NCI-H1694 treated with DMSO at 0.1 percent for 48 hours (cell line): ENCODE results near the gene PDE10A.
"Not testable (repeated sequence)": the region's sequence is repeated elsewhere in the genome, so short reads cannot be mapped to it uniquely, and the experiment has no call there.

Source experiments
- DNase-seq: peaks from one replicate; lab custom pipeline; 2025; lab: John Stamatoyannopoulos, UW

The PDE10A gene

DNA sequence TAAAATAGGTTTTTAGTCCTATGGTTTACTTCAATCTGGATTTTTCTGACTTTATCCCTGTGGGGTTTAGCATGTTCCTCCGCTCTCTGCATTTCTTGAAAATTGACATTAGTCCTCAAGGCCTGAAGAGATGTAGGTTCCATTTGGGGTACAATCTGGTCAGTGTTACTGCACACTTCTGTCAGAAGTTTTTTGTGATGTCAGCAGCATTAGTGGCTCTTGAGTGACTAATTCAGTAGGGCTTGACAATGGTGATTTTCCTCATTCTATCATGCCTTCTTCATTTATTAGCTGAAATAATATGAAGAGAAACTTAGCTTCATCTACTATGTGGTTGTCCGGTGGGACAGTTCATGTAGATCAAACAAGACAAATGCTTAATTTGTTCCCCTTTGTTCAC, 114.6 kb downstream of the PDE10A start:
- DNase-seq, result no peak

DNA sequence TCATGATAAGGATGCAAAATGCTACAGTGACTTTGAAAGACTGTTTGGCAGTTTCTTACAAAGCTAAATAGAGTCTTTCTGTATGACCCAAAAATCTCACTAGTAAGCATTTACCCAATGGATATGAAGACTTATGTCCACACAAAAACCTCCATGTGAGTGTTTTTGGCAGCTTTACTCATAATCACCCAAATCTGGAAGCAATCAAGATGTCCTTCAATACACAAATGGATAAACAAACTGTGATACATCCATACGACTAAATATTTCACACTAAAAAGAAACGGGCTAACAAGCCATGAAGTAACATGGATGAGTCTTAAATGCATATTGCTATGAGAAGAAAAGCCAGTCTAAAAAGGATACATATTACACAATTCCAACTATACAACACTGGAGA, 117.2 kb downstream of the PDE10A start:
- no peak for DNase-seq

DNA sequence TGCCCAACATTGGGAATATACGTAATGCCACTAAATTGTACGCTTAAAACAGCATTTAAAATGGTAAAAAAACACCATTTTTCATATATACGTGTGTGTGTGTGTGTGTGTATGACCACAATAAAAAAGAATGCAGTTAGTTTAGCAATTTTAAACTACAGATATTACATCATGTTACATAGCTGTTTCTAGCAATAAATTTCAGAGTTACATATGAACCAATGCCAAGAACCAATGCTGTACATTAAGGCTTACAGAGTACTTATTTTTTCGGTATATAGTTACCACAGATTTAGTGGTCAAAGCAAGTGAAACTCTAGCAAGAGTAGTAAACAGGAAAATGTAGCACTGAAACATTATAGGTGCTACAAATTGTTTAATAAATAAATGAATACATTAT, 119.3 kb downstream of the PDE10A start:
- no peak for DNase-seq

DNA sequence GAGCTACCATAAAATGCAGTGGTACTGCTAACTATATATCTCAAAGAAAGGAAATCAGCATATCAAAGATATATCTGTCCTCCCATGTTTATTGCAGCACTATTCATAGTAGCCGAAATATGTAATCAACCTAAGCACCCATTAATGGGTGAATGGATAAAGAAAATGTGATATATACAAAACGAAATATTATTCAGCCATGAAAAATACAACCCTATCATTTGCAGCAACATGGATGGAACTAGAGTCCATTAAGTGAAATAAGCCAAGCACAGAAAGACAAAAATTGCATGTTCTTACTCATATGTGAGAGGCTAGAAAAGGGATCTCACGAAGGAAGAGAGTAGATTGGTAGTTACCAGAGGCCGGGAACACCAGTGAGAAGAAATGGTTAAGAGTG, 126.1 kb downstream of the PDE10A start:
- DNase-seq, result no peak

DNA sequence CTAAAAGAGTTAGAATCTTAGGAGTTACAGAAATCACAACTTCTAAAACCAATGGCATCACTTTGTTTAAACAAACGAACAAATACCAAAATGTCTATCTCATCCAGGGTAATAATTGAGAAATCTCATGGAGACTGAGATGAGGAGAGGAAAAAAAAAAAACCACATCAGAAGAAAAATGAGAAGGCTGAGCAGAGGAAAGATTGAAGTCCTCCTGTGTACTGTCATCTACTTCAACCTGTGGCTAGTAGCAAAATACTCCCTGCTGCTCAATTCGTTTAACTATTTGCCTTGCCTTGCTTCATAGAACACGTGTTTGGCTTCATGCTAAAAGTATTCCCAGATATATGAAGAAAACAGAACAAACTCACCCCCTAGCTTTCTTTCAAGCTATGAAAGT, 143.7 kb downstream of the PDE10A start:
- DNase-seq, result no peak

DNA sequence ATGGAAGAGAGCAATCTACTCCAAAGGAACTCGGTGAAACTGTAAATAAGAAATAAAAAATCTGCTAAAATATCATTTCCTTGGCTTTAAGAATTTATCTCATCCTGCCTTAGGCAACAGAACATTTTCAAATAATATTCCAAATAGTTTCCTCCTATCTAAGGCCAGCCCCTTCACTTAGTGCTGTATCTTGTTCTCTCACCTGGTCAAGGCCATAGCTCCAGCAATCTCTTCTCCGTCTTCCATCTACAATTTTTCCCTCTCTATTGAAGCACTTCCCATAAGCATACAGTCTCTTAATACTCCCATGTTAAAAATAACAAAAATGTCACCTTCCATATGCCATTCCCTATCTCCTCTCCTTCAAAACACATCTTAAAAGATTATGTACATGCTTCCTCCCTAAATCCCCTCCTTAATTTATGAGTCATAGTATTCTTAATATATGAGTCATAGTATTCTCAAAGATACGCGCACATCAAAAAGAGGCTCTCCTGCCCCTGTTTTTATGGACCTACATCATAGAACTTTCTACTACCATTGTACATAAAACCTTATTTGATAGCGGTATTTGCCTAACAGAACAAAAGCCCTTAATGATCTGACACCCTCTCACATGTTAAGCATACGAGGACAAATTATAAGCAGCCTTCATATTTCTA, 146.9 kb downstream of the PDE10A start:
- DNase-seq, result no peak

DNA sequence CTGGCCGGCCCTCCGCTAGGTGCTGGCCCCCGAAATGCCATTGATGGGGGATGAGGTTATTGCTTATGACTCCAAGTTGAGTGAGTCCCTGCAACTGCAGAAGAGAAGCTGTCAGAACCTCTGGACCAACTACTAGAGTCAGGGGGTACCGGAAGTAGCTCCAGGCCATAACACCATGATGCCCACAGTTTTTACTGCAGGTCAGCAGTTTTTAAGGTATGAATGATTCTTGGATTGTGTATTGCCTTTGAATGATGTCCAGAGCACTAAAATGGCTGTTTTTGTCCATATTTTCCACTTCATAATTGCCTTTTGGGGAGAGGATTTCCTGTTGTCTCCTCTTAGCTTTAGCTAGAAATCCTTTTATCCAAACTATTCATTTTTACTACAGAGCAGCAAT, 148.4 kb downstream of the PDE10A start:
- no peak for DNase-seq

DNA sequence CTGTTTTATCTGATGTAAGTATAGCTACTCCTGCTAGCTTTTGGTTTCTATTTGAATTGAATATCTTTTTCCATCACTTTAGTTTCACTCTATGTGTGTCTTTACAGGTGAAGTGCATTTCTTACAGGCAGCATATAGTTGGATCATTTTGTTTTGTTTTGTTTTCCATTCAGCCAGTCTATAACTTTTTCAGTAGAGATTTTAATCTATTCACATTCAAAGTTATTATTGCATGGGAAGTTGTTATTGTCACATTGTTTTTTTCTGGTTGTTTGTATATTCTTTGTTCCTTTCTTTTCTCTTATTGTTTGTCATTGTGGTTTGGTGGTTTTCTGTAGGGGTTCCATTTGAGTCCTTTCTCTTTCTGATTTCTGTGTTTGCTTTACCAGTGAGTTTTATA, 151.2 kb downstream of the PDE10A start:
- DNase-seq, result no peak

DNA sequence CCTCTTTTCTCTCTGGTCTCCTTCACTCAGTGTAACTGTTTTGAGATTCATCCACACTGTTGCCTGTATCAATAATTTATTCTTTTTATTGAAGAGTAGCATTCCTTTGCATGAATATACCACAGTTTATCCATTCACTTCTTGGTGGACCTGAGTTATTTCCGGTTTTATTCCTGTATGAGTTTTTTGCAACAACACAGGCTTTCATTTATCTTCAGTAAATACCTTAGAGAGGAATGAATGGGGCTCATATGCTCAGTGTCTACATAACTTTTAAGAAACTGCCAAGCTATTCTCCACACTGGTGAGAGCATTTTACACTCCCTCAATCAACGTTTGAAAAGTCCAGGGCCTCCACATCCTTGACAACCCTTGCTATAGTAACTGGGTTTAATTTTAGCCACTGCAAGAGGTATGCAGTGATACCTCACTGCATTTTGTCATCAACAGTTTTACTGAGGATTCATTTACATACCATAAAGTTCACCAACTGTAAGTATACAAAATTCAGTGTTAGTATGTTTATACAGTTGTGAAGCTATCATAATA, 154.6 kb downstream of the PDE10A start:
- DNase-seq, result no peak

DNA sequence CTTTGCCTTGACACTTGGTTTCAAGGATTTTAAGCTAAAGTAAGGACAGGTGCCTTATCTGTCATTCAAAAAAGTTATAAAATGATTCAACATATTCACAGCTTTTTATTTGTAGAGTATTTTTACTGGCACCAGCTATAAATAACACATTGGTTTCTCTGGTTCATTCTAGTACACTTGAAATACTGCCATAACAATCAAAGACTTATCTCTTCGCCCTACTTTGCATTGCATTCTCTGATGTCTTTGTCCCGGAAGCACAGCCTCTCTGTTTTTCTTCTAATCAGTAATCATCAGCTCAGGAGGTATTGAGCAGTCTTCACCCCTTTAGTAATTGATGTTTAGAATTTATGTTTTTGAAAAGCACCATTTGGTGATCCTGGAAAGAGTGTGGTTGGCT, 156.4 kb downstream of the PDE10A start:
- no peak for DNase-seq

DNA sequence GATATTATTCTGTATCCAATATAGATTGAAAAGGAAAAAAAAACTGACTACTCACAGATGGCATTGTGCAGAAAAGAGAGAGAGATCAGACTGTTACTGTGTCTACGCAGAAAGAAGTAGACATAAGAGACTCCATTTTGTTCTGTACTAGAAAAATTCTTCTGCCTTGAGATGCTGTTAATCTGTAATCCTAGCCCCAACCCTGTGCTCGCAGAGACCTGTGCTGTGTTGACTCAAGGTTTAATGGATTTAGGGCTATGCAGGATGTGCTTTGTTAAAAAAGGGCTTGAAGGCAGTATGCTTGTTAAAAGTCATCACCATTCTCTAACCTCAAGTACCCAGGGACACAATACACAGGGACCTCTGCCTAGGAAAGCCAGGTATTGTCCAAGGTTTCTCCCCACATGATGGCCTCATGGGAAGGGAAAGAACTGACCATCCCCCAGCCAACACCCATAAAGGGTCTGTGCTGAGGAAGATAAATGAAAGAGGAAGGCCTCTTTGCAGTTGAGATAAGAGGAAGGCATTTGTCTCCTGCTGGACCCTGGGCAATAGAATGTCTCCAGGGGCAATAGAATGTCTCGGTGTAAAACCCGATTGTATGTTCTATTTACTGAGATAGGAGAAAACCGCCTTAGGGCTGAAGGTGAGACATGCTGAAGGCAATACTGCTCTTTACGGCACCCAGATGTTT, 162.7 kb downstream of the PDE10A start:
- DNase-seq, result not testable (repeated sequence)

DNA sequence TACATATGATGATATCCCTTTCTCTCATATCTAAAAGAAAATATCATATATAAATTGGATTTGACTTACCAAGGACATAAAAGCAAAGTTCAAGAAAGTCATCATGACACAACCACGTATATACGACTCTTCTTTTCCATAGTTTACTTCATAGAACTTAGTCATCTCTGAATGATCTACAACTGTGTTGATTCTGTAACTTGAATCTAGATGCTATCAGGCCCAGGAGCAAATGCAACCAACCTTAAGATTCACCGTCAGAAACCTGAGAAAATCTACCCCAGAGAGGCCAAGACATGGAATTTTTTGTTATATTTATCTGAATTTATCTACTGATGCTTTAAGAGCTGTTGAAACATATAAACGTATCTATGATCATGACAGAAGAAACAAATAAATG, 165.6 kb downstream of the PDE10A start:
- no peak for DNase-seq

DNA sequence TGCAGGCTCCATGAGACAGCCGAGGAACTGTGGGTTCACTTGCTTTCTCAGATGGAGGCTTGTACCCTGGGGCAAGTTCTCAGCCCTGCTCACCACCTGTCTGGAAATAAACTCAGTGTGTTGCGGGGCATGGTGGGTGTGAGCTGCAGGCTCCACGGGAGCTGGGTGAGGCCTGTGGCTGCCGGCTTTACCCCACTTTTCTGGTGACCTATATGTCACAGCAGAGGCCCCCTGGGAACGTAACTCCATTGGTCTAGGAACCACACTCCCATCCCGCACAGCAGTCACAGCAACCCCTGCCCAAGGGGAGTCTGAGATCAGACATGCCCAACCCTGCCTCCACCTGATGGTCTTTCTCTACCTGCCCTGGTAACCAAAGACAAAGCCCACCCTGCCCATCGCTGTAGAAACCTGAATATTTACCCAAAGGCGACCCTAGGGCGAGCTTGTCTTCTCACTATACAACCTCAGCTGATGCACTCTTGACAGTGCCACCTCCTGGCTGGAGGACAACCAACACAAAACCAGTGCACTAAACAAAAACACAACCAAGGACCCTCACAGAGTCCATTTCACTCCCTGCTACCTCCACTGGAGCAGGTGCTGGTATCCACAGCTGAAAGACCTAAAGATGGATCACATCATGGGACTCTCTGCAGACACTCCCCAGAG, 174.3 kb downstream of the PDE10A start:
- DNase-seq, result no peak

DNA sequence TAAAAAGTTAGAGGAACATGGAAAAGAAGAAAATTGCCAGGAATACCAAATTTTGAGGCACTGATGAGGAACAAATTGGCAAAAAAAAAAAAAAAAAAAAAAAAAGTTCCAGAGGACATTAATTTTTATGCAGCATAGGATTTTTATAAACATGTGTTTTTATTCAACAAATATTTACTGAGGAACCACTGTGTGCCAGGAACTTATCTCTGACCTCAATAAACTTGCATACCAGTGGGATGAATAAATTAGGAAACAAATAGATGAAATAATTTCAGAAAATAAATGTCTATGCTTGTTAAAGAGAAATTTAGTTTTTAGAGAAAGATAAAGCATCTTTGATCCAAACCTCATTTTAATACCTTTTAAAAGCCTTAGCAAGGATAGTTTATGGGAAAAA, 175.1 kb downstream of the PDE10A start:
- DNase-seq, result no peak

DNA sequence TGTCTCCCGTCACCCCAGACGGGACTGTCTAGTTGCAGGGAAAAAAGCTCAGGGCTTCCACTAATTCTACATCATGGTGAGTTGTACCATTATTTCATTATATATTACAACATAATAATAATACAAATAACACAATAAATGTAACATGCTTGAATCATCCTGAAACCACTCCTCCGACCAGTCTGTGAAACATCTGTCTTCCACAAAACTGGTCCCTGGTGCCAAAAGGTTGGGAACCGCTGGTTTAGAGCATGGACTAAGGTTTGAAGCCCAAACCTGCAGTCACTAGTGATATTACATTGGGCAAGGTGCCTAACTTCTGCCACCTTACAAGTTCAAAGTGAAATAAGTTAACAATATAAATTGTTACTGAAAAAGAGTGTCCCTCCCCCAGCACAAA, 175.7 kb downstream of the PDE10A start:
- DNase-seq, result no peak

DNA sequence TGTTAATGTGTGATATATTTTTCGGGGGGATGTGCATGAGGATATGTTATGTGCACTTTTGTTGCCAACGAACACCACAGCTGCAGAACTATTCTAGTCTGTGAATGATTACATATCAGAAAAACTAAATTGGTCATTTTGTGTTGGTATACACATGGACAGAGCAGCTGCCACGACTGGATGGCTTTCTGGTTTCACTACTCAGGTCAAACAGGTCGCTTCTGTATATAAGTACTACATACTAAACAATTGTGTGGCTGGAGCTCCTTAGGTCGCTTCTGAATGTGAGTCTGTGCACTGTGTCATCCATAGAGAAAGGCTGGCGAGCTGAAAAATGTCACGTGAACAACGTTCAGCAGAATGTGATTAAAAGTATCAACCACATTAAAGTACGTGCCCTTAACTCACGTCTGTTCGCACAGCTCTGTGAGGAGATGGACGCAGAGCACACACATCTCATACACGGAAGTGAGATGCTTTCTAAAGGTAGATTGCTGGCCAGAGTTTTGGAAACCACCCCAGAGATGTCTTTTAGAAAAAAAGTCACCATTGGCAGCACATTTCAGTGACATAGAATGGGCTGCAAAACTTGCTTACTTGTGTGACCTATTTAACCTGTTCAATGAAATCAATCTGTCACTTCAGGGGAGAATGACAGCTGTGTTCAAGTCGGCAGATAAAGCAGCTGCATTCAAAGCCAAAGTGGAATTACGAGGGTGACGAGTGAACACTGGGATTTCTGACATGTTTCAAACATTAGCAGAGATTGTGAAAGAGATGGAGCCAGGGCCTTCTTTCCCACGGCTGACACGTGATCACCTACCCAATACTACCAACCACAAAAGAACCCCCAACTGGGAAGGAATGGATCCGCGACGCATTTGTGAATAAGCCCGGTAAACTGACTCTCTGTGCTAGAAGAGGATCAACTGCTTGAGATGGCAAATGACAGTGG, 176.6 kb downstream of the PDE10A start:
- DNase-seq, result no peak

DNA sequence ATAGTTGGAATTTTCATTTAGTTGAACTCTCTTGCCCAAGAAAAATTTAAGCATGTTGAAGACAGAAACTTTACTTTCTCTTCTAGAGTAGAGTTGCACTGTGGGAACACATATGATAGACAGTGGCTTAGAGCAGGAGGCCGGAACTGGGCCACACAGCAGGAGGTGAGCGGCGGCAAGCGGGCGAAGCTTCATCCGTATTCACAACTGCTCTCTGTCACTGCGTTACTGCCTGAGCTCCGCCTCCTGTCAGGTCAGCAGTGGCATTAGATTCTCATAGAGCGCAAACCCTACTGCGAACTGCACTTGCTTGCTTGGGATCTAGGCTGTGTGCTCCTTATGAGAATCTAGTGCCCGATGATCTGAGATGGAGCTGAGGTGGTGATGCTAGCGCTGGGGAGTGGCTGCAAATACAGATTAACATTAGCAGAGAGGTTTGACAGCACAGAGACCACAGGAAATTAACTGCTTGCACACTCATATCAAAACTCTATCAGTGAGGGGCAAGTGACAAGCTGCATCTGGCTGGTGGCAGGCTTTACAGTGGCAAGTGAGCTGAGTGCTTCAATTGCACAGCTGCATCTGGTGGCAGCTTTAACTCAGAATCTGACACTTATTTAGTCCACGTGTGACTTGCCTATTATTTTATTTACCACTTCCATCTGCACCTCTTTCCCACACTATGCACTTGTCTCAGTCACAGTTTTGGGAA, 178.7 kb downstream of the PDE10A start:
- no peak for DNase-seq

DNA sequence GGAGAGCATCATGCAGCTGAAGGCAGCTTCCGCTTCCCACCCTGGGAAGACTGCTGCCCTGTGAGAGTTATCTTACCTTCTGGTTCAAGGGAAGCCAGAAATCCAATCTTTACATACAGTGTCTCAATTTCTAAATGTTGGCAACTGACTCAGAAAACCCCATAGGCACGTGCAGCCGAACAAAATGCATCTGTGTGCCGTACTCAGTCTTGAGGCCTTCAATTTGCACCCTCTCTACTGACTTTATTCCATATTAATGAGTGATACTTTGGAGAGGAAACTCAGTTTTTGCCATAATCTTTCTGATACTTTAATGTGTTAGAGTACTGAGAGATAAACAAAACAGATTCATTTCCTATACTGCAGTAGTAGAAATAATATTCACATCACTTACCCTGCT, 181.1 kb downstream of the PDE10A start:
- DNase-seq, result no peak

DNA sequence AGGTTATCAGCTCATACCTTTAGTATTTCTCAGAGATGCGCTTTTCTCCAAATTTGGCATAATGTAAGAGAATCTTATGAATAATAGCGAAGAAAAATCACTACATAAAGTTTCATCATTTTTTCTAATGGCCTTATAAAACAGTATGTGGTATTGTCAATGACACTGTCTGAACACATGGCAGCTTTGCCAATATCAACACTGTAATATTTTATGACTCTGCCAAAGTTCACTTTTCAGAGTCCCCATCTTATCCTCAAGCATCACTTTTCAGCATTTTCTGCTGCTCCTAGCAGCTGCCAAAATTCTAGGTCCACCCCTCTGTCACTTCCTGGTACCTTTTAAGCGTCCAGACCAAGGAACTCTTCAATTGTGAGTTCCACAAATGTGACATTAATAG, 182.1 kb downstream of the PDE10A start:
- no peak for DNase-seq

DNA sequence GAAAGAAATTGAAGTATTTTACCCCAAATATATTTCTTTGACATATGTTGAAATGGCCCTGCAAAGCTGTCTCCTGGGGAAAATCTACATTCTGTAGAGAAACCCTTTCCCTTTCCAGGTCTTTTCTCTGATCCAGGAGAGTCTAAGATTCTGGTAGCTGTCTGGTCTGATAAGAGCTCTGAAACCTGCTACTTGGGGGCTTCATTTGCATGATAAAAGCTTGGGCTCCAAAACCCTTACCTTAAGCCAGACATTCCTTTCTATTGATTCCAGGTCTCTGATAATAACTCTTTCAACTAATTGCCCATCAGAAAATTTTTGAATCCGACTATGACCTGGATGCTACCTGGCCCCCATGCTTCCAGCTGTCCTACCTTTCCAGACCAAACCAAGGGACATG, 184.5 kb downstream of the PDE10A start:
- DNase-seq, result no peak

DNA sequence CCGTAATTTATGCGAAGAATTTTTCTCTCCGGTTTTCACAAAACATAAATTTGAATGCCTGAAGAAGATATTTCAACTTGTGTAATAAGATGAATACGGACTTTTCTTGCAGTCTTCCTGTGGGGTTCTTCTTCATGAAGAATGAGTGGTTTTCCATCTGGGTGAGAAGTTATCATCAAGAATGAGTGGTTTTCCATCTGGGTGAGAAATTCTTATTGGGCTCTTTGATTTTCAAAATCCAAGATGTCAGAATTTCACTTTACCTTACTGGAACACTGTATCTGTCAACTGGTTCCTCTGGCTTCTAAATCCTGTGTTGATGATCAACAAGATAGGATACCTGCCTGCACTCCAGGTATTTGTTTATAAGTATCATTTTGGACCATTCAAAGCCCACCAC, 193.6 kb downstream of the PDE10A start:
- DNase-seq, result no peak
